Measurements from ENCODE around the gene TIGD2. TPM values are rescaled to one million over a fixed set of nuclear protein-coding genes. Genes with fewer than 3 reads are reported as not detected.

TIGD2 gene
- total RNA-seq, 1 donor from 2014 or later, result 6.8 TPM

GRCh38 chr4:89162496-89162895 is 51.2 kb downstream of the TIGD2 start:
- ATAC-seq (no peak), DNase-seq (no peak)
- no peak overlapping the region for H3K4me3 ChIP-seq
- TF ChIP-seq, protein P1, sequence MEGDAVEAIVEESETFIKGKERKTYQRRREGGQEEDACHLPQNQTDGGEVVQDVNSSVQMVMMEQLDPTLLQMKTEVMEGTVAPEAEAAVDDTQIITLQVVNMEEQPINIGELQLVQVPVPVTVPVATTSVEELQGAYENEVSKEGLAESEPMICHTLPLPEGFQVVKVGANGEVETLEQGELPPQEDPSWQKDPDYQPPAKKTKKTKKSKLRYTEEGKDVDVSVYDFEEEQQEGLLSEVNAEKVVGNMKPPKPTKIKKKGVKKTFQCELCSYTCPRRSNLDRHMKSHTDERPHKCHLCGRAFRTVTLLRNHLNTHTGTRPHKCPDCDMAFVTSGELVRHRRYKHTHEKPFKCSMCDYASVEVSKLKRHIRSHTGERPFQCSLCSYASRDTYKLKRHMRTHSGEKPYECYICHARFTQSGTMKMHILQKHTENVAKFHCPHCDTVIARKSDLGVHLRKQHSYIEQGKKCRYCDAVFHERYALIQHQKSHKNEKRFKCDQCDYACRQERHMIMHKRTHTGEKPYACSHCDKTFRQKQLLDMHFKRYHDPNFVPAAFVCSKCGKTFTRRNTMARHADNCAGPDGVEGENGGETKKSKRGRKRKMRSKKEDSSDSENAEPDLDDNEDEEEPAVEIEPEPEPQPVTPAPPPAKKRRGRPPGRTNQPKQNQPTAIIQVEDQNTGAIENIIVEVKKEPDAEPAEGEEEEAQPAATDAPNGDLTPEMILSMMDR (IDR thresholded peaks at IDR 0.05), result no peak
- no peaks in the 10 kb centered on the region for H3K27me3 ChIP-seq (ENCODE audit: low read depth)
- H3K9me3 ChIP-seq, result no peaks in the 10 kb centered on the region
- H3K36me3 ChIP-seq, result no peaks in the 10 kb centered on the region
- intact Hi-C loops (cut with DNase I), result no loop called here
- H3K27ac ChIP-seq, result no peak overlapping the region
- no peaks in the 10 kb centered on the region for H3K4me1 ChIP-seq

DNA sequence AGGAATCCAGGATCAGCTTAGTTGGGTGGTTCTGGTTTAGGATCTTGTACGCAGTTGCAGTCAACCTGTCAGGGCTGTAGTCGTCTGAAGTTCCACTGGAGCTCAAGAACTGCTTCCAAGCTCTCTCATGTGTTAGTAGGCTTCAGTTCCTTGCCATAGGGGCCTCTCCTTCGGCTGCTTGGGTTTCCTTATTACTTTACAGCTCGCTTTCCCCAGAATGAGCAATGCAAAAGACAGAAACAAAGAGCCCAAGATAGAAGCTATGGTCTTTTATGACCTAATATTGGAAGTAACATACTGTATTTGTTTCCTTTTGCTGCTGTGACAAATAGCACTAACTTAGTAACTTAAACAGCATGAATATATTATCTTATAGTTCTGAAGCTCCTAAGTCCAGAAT is 51.7 kb downstream of the TIGD2 start:
- Histone ChIP-seq H3K27ac (no peak overlapping the region), H3K4me3 (no peak overlapping the region), H3K27me3 (ENCODE audit: low read depth) (no peaks in the 10 kb centered on the region), H3K36me3 (no peaks in the 10 kb centered on the region), H3K9me3 (no peaks in the 10 kb centered on the region), H3K4me1 (no peaks in the 10 kb centered on the region)
- DNase-seq, result no peak
- intact Hi-C loops (cut with DNase I), result no loop called here
- no peak for ATAC-seq
- TF ChIP-seq, protein P1 (IDR thresholded peaks at IDR 0.05), result no peak

DNA sequence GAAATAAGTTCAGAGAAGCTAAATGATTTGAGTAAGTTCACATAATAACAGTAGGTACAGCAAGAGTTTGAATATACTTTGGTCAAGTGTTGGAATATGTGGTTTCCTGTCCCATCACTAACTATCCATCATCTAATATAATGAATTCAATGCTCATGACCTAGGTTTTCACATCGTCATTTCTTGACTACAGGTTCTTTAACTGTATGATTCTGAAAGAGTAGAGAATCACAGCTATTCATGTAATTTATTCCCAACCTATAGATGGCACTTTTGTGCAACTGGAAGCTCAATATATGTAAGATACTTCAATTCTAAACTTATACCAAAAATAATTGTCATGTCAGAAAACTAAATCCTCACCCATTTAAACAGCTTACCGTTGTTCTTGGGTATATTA is 53.1 kb downstream of the TIGD2 start:
- no peak overlapping the region for H3K4me3 ChIP-seq
- H3K27me3 ChIP-seq (ENCODE audit: low read depth), result no peaks in the 10 kb centered on the region
- H3K27ac ChIP-seq, result no peak overlapping the region
- TF ChIP-seq, protein P1 (IDR thresholded peaks at IDR 0.05), result no peak
- H3K9me3 ChIP-seq, result no peaks in the 10 kb centered on the region
- no peak for ATAC-seq
- no peaks in the 10 kb centered on the region for H3K4me1 ChIP-seq
- intact Hi-C loops (cut with DNase I), result no loop called here
- DNase-seq, result no peak
- no peaks in the 10 kb centered on the region for H3K36me3 ChIP-seq

Other genes starting within 250 kb of the TIGD2 start
- gene FAM13A, start 54.3 kb upstream of the TIGD2 start, total RNA-seq, result 39.1 TPM
- gene GPRIN3, start 196.3 kb downstream of the TIGD2 start, total RNA-seq, result 34.2 TPM

Measured in lower lobe of right lung (tissue), 2 donors.